ENCODE data around the gene TIGIT.

Gene TIGIT

DNA sequence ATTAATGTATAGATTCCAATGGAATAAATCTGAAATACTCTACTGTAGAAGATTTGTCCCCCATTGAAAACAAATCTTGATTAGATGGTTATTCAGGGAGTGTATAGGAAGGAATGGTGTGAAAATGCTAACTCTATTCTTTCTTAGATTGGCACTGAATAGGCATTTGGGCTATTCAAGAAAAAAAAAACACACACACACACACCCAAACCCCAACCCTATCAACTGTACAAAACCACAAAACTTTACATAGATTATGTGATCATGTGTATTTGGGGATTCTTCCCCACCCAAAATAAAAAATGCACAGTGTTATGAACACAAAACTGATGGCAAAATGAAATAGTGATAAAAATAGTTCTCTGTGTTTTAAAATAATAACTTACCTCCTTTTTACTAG lies 61.8 kb downstream of the TIGIT start:
- H3K4me3 ChIP-seq (ENCODE audit: control insufficient read depth, low read depth, low read length) = no peak overlapping the region
- no peak for DNase-seq (ENCODE audit: low read depth)
- TF ChIP-seq, protein P1, sequence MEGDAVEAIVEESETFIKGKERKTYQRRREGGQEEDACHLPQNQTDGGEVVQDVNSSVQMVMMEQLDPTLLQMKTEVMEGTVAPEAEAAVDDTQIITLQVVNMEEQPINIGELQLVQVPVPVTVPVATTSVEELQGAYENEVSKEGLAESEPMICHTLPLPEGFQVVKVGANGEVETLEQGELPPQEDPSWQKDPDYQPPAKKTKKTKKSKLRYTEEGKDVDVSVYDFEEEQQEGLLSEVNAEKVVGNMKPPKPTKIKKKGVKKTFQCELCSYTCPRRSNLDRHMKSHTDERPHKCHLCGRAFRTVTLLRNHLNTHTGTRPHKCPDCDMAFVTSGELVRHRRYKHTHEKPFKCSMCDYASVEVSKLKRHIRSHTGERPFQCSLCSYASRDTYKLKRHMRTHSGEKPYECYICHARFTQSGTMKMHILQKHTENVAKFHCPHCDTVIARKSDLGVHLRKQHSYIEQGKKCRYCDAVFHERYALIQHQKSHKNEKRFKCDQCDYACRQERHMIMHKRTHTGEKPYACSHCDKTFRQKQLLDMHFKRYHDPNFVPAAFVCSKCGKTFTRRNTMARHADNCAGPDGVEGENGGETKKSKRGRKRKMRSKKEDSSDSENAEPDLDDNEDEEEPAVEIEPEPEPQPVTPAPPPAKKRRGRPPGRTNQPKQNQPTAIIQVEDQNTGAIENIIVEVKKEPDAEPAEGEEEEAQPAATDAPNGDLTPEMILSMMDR (IDR thresholded peaks at IDR 0.05; ENCODE audit: control insufficient read depth, insufficient read depth, low read depth, low read length, missing control alignments) = no peak

DNA sequence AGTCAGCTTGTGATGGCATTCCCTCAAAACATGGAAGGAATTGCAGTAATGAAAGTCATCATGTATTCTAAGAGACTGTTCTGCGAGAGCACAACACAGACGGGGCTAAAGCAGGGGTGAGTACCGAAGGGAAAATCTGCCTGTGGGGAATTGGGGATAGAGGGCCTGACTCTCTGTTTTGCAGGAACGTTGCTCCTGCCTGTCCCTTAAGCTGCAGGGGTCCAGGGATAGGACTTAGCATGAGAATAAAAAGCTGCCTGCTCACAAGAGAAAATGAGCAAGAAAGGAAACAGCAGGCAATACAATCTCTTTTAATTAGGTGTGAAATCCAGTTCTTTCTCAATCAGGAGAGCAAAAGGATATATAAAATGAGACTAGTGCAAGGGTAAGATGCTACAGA lies 62.2 kb downstream of the TIGIT start:
- DNase-seq (ENCODE audit: low read depth) = no peak
- H3K4me3 ChIP-seq (ENCODE audit: control insufficient read depth, low read depth, low read length) = no peak overlapping the region
- TF ChIP-seq, protein P1 (IDR thresholded peaks at IDR 0.05; ENCODE audit: control insufficient read depth, insufficient read depth, low read depth, low read length, missing control alignments) = no peak

DNA sequence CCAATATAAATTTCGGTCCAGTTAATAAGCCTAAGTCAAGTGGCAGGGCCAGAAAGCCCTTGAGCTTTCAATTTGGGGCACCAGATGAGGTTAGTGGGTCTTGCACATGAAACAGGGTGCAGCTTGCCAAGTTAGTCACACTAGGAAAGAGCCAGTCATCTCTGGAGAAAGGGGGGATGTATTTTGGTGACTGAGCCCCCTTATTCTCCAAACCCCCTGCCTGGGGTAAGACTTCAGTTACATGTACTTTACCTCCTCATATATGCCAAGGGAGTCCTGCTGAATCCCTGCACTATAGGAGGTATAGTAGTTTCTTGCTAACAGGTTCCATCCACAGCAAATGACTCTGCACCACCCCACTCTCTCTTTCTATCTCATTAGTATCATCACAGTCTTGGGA lies 62.7 kb downstream of the TIGIT start:
- no peak for DNase-seq (ENCODE audit: low read depth)
- TF ChIP-seq, protein P1 (IDR thresholded peaks at IDR 0.05; ENCODE audit: control insufficient read depth, insufficient read depth, low read depth, low read length, missing control alignments) = no peak
- H3K4me3 ChIP-seq (ENCODE audit: control insufficient read depth, low read depth, low read length) = no peak overlapping the region

Data from AG09309 (cell line).